ENCODE results near the gene TENT5C. TPM values are rescaled to one million over a fixed set of nuclear protein-coding genes. Genes with fewer than 3 reads are reported as not detected.
A peak's percentile ranks its signal among the peaks of the same experiment; 100 is the strongest.

Gene TENT5C
- total and polyA plus RNA-seq, 2 of the 8 experiments (the other 6 are each of a cell fraction or from before 2014, with no cell fraction given) = 0.38 to 0.99 TPM

DNA sequence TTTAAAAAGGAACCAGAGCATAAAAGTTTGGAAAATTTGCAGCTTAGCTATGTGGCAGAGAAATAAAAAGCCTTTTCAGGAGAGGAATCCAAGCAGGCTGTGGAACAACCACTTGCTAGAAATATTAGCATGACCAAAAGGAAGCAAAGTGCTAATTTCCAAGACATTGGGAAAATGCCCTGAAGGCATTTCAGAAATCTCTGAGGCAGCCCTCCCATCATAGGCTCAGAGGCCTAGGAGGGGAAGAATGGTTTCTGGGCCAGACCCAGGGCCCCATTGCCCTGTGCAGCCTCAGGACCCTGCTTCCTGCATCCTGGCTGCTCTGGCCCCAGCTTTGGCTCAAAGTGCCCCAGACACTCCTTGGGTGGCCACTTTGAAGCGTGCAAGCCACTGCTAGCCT is 56.8 kb downstream of the TENT5C start:
- no peak overlapping the region for H4K5ac ChIP-seq (ENCODE audit: insufficient read length, low read depth, low read length)
- WGBS, 2 experiments (ENCODE audit: extremely low coverage in 1 of 2, insufficient coverage in 1 of 2, insufficient read length in 1 of 2, insufficient replicate concordance in 2 of 2, low coverage in 1 of 2, low lambda C conversion rate in 2 of 2, missing lambda C conversion rate in 1 of 2) = 92% methylated on average over 1 of the region's 1 CpG; no CpG with 5 or more reads in 1 of the 2 experiments
- TF ChIP-seq SRF (IDR thresholded peaks at IDR 0.05; ENCODE audit: low read depth, low read length) (no peak), KDM5A (IDR thresholded peaks at IDR 0.05; ENCODE audit: low read length) (no peak), SIX5 (IDR thresholded peaks at IDR 0.05; ENCODE audit: low read depth, low read length) (no peak), HDAC6 (IDR thresholded peaks at IDR 0.05; ENCODE audit: low read depth, low read length) (no peak), CBX5 (IDR thresholded peaks at IDR 0.05; ENCODE audit: low read depth, low read length) (no peak), GABPA (IDR thresholded peaks at IDR 0.05; ENCODE audit: borderline replicate concordance, insufficient read depth, low read length) (no peak), TEAD4 (IDR thresholded peaks at IDR 0.05; ENCODE audit: low read depth, low read length) (no peak), HDAC2 (IDR thresholded peaks at IDR 0.05; ENCODE audit: borderline replicate concordance in 1 of 2, low read depth in 2 of 2, low read length in 2 of 2) (no peak), POLR2AphosphoS5 (IDR thresholded peaks at IDR 0.05; ENCODE audit: low read depth, low read length) (no peak)
- TF ChIP-seq, protein P1, sequence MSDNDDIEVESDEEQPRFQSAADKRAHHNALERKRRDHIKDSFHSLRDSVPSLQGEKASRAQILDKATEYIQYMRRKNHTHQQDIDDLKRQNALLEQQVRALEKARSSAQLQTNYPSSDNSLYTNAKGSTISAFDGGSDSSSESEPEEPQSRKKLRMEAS (IDR thresholded peaks at IDR 0.05) = no peak

More for the DNA sequence above, 56.8 kb downstream of the TENT5C start:
- CTCF ChIA-PET (ENCODE audit: partially characterized antibody) = interaction anchor here (0.7 to 1.9 kb wide), 4 partner anchors 15 to 233 kb away, joined by 3 to 5 read pairs (median 4); no protein-coding TSS in a partner anchor
- Histone ChIP-seq H3K79me2 (ENCODE audit: control insufficient read depth in 1 of 2, insufficient read depth in 2 of 2, low read length in 2 of 2) (no peaks in the 10 kb centered on the region), H3K4ac (replicated peaks; ENCODE audit: insufficient read length, low read depth, low read length) (no peak overlapping the region), H3K79me1 (ENCODE audit: low read depth, low read length) (no peaks in the 10 kb centered on the region), H3K18ac (ENCODE audit: extremely low read depth, low read length) (no peak overlapping the region), H2BK120ac (replicated peaks; ENCODE audit: low read depth, low read length) (no peak overlapping the region), H3K56ac (replicated peaks; ENCODE audit: insufficient read length, low read depth, low read length) (no peak overlapping the region), H3K9me3 (ENCODE audit: insufficient read depth in 2 of 2, low read depth in 1 of 2, low read length in 1 of 2) (peaks cover 2 to 3% of the 10 kb centered on the region in 2 experiments; a peak in 2 of 4 replicates), H3K9ac (replicated peaks in 1 of 4; ENCODE audit: extremely low read depth in 1 of 4, low read depth in 3 of 4, low read length in 3 of 4) (no peak overlapping the region), H2BK12ac (ENCODE audit: low read depth, low read length) (no peak overlapping the region), H3K14ac (ENCODE audit: insufficient read length) (no peak overlapping the region), H4K91ac (replicated peaks; ENCODE audit: insufficient read length, low read length) (no peak overlapping the region), H4K20me1 (replicated peaks in 1 of 2; ENCODE audit: control insufficient read depth in 1 of 2, insufficient read depth in 2 of 2, low read length in 2 of 2) (no peaks in the 10 kb centered on the region), H2BK20ac (ENCODE audit: low read length) (no peak overlapping the region), H2BK15ac (ENCODE audit: low read length) (no peak overlapping the region), H3K4me2 (ENCODE audit: insufficient read depth in 1 of 2, low read depth in 2 of 2, low read length in 2 of 2) (no peak overlapping the region), H3K27ac (ENCODE audit: low read depth, low read length) (no peak overlapping the region), H3K27me3 (replicated peaks in 1 of 4; ENCODE audit: control insufficient read depth in 3 of 4, extremely low read depth in 1 of 4, insufficient read depth in 3 of 4, low read length in 3 of 4) (peaks cover 0 to 1% (median 0%) of the 10 kb centered on the region in 4 experiments; a peak in 1 of 7 replicates), H2AK5ac (ENCODE audit: low read depth, low read length) (no peak overlapping the region), H3K36me3 (ENCODE audit: control insufficient read depth in 2 of 4, insufficient read depth in 4 of 4, low read length in 3 of 4) (no peaks in the 10 kb centered on the region), H4K8ac (ENCODE audit: extremely low read depth, insufficient read depth, low read length) (no peak overlapping the region; the same call in 1 of the 2 replicates), H2AFZ (ENCODE audit: low read length) (no peak overlapping the region), H3K4me3 (ENCODE audit: extremely low read depth in 1 of 4, insufficient read depth in 2 of 4, low read depth in 3 of 4, low read length in 4 of 4) (no peak overlapping the region), H3K4me1 (replicated peaks in 1 of 4; ENCODE audit: control insufficient read depth in 3 of 4, insufficient read depth in 4 of 4, low read length in 3 of 4) (no peaks in the 10 kb centered on the region), H3K23ac (ENCODE audit: insufficient read length) (no peak overlapping the region), H3K23me2 (ENCODE audit: low read depth, low read length) (no peaks in the 10 kb centered on the region), H2BK5ac (ENCODE audit: low read depth, low read length) (peak overlapping the region; percentile 69; the same call in 1 of the 2 replicates)
- POLR2A ChIA-PET (ENCODE audit: partially characterized antibody) = no interaction called here
- no peak for FAIRE-seq
- no peak for DNase-seq (ENCODE audit: low read depth in 1 of 2, low spot score in 2 of 2)
